Duodenal mucosa (tissue), 2 donors: ENCODE results near the gene RPS27L.

Experiments used
- H3K27ac ChIP-seq: one replicate; pipeline ENCODE4 v1.7.0; 2013; ENCODE audit warnings: low read depth, low read length
- H3K27me3 ChIP-seq, 2 donors: one replicate each; pipeline ENCODE4 v1.7.0; 2013; ENCODE audit warnings: low read length in 2 of 2, control low read depth in 1 of 2; ENCODE audit not compliant: insufficient read depth in 2 of 2, control insufficient read depth in 1 of 2
- H3K36me3 ChIP-seq, 2 donors: one replicate each; pipeline ENCODE4 v1.7.0; 2013; ENCODE audit warnings: low read length in 2 of 2, control low read depth in 1 of 2; ENCODE audit not compliant: insufficient read depth in 2 of 2, control insufficient read depth in 1 of 2
- H3K4me1 ChIP-seq, 2 donors: one replicate each; pipeline ENCODE4 v1.7.0; 2013; ENCODE audit warnings: low read length in 2 of 2, control low read depth in 1 of 2; ENCODE audit not compliant: insufficient read depth in 2 of 2, control insufficient read depth in 1 of 2
- H3K4me3 ChIP-seq, 2 donors: one replicate each; pipeline ENCODE4 v1.7.0; 2013; ENCODE audit warnings: low read length in 2 of 2, low read depth in 1 of 2
- H3K9ac ChIP-seq, 2 donors: one replicate each; pipeline ENCODE4 v1.7.0; 2013; ENCODE audit warnings: low read length in 2 of 2, low read depth in 1 of 2
- H3K9me3 ChIP-seq, 2 donors: one replicate each; pipeline ENCODE4 v1.7.0; 2013; ENCODE audit warnings: low read length in 2 of 2, control low read depth in 1 of 2; ENCODE audit not compliant: control insufficient read depth in 1 of 2

The RPS27L gene

DNA sequence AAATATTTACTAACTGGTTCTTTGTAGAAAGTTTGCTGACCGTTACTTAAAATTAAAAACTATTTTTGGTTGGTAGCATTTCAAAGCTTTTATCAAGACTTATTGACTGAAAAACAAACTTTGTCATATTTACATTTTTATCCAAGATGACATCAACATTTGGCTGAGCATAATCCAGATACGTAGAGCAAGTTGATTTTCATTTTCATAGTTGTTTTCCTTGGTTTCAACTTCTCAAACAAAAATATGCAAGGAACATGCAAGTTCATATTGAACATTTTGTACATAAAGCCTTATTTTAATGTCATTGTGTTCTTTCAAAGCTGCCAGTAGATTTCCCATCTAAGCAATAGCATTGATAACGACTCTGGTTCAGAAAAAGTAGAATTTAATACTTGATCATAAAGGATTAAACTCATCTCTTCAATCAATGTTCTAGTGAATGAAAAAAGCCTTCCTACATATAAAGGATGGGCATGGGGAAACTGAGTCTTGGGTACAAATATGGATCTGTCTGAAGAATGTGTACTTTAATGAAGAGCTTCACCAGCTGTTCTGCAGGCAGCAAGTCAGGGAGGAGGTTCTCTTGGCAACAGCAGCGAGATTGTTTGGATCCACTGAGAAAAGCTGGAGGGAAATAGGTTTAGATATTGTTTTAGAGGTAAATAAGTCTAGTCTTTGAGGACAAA is 37.7 kb upstream of the RPS27L start:
- H3K9me3 ChIP-seq = no peaks in the 10 kb centered on the region
- H3K4me3 ChIP-seq = no peak overlapping the region
- H3K27me3 ChIP-seq = no peaks in the 10 kb centered on the region
- H3K4me1 ChIP-seq = peaks cover 34 to 62% of the 10 kb centered on the region in 2 donors
- H3K27ac ChIP-seq = no peak overlapping the region
- H3K9ac ChIP-seq = no peak overlapping the region
- H3K36me3 ChIP-seq = no peaks in the 10 kb centered on the region

DNA sequence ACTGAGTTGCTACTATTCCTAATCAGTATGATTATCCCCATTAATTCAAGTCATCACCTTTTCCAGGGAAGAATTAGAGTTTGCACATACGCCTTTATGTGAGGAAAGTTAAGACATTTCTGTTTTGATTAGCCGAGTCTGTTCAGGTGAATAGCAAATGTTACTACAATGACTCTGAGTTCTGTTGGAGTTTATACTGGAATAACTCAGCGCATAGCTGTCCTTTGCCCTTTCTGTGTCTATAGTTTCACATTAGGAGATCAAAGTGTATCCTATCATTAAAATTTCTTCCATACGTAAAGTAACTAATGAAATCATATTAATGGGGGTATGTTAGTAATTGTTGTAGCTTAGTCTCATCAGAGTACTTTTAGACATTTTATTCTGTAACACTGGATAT is 37.0 kb upstream of the RPS27L start:
- no peak overlapping the region for H3K27ac ChIP-seq
- H3K27me3 ChIP-seq = no peaks in the 10 kb centered on the region
- H3K36me3 ChIP-seq = no peaks in the 10 kb centered on the region
- peak overlapping the region; percentile 37 to 51 for H3K4me3 ChIP-seq
- peak overlapping the region in 1 of 2 donors; percentile 36 for H3K9ac ChIP-seq
- H3K9me3 ChIP-seq = no peaks in the 10 kb centered on the region
- peaks cover 35 to 59% of the 10 kb centered on the region in 2 donors for H3K4me1 ChIP-seq

DNA sequence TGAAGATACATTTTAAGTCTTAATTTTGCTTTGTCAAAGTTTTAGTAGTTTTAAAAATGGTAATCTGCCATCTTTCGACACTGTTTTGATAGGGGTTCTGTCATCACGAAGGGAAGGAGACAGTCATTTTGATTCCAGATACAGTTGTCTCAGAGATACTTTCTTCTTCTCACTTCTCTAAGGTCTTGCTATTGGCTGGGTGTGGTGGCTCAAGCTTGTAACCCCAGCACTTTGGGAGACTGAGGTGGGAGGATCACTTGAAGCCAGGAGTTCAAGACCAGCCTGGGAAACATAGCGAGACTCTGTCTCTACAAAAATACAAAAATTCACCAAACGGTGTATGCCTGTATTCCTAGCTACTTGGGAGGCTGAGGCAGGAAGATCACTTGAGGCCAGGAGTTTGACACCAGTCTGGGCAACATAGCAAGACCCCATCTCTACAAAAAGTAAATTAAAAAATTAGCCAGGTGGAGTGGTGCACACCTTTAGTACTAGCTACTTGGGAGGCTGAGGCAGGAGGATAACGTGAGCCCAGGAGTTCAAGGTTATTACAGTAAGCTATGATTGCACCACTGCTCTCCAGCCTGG is 35.4 kb upstream of the RPS27L start:
- H3K4me3 ChIP-seq = peak overlapping the region in 1 of 2 donors; percentile 31
- H3K9ac ChIP-seq = no peak overlapping the region
- no peaks in the 10 kb centered on the region for H3K27me3 ChIP-seq
- H3K36me3 ChIP-seq = no peaks in the 10 kb centered on the region
- H3K4me1 ChIP-seq = peaks cover 31 to 56% of the 10 kb centered on the region in 2 donors
- H3K9me3 ChIP-seq = no peaks in the 10 kb centered on the region
- H3K27ac ChIP-seq = no peak overlapping the region

DNA sequence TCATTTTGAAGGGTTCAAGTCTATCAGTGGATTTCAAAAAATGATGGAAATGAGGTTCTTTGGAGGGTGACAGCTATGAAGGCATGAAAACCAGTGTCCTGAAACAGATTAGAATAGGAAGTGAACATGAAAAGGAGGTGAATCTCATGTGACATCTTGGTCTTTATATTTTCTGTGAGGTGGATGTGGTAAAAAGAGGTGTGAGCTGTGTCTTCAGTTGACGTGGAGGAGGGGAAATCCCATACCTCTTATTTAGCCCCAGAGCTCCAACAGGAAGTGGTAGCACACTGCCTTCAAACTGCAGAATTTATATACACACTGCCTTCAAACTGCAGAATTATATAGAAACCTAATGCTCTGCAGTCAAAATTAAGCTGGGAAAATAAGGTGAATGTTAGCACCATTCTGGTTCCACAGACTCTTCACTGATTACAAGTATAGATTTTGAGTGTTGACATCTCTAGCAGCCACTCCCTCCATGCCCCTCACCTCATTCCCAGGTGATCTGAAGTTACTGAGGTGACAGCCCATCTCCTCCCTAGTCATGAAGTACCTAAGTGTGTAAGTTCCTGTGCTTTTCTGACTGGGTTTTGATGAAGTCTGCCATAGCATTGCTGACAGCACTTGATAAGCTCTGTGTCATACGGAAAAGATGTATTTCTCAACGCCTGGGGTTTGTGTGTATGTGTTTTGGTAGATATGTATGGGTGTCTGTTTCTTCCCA is 34.8 kb upstream of the RPS27L start:
- H3K36me3 ChIP-seq = no peaks in the 10 kb centered on the region
- H3K4me3 ChIP-seq = peak overlapping the region; percentile 31 to 48
- H3K27me3 ChIP-seq = no peaks in the 10 kb centered on the region
- H3K27ac ChIP-seq = no peak overlapping the region
- H3K4me1 ChIP-seq = peaks cover 31 to 56% of the 10 kb centered on the region in 2 donors
- H3K9me3 ChIP-seq = no peaks in the 10 kb centered on the region
- H3K9ac ChIP-seq = no peak overlapping the region

DNA sequence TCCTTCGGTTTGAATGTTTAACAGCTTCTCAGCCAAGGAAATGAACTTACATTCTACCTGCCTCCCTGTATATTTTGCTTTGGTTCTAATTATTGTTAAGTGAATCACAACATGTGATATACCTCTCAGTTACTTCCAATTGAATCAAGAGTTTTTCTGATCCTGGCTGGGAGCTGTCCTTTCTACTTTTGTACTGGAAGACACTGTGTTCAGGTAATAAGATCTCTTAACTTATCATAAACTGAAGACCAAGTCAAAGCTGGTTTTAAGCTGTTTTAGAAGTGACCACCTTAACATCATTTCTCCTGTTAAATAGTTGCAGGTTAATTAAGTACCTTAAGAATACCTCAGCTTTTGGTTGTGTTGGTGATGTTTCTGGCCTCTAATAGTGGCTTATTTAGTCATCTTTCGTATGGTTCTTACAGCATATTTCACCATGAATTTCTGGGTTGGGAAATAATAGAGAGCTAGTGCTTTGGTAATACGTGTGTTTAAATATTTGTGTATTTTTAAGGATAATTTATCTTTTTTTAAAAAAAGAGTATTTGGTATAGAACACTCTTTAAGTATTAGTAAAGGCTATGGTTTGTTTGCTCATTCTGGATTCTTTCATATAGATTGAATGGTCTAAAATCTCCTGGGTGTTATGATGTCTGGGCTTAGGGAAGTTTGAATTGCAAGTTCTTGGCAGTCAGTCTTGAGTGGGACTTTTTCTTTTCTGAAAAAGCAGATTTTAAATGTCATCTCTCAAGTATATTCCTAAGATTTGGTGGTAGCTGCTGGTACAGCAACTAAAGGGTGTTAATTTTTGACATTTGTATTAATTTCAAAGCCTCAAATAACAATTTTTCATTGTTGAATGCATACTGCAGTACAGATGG is 33.7 kb upstream of the RPS27L start:
- peak overlapping the region; percentile 87 to 99 for H3K4me3 ChIP-seq
- H3K9me3 ChIP-seq = no peaks in the 10 kb centered on the region
- peaks cover 24 to 47% of the 10 kb centered on the region in 2 donors for H3K4me1 ChIP-seq
- no peaks in the 10 kb centered on the region for H3K36me3 ChIP-seq
- H3K9ac ChIP-seq = peak overlapping the region; percentile 77 to 91
- H3K27ac ChIP-seq = no peak overlapping the region
- no peaks in the 10 kb centered on the region for H3K27me3 ChIP-seq

DNA sequence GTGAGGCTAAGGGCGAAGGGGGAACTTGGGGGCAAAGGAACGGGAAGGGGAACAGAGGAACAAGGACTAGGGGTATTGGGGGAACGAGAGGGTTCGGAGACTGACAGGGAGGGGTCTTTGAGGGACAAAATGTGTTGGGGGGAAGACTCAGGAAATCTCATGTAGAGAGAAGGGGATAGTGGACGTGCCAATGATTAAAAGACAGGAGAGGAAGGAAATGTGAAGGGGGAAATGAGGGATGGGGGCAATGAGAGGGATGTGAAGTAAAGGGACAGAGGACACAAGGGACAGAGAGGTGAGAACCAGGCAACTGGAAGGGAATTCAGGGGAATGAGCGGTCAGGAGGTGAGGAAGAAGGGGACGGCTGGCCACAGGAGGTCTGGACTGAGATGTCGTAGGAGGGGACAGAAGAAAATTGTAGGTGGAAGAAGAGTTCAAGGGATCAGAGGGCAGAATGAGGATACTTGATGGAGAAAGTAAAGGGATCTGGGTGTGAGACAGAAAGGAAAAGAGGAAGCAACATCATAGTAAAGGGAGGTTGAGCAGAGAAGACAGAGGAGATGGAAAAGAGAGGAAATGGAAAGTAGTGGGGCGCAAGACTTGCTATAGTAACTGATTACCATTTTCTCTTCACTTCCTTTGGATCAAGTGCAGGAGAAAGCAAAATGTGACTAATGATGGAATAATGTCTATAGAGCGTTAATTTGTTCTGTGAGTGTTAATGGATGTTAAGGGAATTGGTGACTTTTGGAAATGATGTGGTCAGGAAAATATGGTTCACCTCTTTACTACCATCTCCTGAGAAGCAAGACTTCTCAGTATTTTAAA is 32.9 kb upstream of the RPS27L start:
- H3K4me1 ChIP-seq = peaks cover 16 to 39% of the 10 kb centered on the region in 2 donors
- H3K4me3 ChIP-seq = peak overlapping the region; percentile 87 to 99
- H3K27ac ChIP-seq = peak overlapping the region; percentile 65
- H3K9me3 ChIP-seq = no peaks in the 10 kb centered on the region
- no peaks in the 10 kb centered on the region for H3K36me3 ChIP-seq
- H3K27me3 ChIP-seq = no peaks in the 10 kb centered on the region
- peak overlapping the region; percentile 77 to 91 for H3K9ac ChIP-seq

DNA sequence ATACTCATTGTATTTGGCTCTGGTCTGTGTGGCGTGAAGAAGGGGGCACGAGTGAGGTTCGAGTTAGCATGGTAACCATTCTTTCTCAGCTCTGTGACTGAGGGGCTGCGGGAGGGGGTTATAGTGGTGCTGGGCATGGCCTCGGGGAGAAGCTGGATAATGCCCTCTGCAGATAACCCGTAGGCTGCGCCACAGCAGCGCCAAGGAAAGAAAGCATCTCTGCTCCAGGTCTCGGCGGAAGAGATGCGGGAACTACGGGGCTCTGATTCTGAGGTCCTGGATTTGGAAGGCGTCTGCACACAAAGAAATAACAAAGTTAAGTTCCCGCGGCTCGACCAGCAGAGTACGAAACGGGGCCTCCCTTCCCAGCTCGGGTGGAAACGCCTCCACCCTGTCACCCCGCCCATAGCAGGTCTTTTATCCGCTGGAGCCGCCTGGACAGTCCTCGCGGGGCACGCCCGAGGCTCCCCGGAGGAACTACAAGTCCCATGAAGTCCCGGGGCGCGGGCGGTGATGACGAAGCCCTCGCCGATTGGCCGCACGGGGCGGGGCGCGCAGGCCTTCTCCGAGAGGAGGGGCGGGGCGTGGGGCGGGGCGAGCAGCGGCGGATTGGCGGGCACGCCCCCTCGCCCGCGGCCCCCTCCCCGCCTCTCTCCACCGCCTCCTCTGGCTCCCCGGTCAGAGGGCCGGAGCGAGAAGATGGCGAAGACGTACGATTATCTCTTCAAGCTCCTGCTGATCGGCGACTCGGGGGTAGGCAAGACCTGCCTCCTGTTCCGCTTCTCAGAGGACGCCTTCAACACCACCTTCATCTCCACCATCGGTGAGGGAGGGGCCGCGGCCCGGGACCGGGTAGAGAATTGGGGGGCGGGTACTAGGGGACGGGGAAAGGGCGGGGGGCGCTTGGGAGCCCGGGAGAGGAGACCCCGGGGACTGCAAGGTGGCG is 31.9 kb upstream of the RPS27L start, which contains the start of gene RAB8B:
TSS of gene RAB8B (plus strand) at position 681 of the 946 bp plus-strand sequence. CDS start at position 700, 19 bp downstream.
- H3K36me3 ChIP-seq = no peaks in the 10 kb centered on the region
- H3K9ac ChIP-seq = peak within 1 kb of the TSS; percentile 77 to 91
- H3K4me3 ChIP-seq = peak within 1 kb of the TSS; percentile 87 to 99
- peaks cover 16 to 30% of the 10 kb centered on the region in 2 donors for H3K4me1 ChIP-seq
- no peaks in the 10 kb centered on the region for H3K27me3 ChIP-seq
- H3K27ac ChIP-seq = peak within 1 kb of the TSS; percentile 65
- H3K9me3 ChIP-seq = no peaks in the 10 kb centered on the region

DNA sequence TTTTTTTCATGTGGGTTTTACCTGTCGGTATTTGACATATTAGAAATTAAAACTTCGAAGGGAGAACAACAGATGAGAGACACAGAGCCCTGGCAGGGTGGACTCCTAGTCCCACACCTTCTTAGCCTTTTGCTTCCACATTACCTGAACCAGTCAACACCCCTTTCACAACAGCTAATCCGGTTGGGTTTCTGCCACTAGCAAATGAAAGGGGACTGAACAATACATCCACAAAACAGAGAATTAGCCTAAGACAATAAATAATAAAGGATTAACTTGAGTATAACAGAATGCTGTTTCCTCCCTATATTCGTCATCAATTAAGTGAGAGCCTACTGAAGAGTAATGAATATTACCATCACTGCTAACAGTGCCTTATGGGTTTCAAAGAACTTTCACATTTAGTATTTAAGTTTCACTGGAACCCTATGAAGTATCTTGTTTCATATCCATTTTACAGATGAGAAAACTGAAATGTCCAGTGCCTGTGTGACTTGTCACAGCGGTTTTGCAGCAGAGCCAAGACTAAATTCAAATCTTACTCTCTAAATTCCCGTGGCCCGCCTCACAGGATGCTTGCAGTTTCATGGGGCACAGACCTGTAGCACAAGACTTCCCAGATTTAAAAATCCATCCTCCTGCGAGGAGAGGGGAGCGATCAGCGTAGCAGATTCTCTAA is 31.1 kb upstream of the RPS27L start:
- H3K4me3 ChIP-seq = peak overlapping the region; percentile 68 to 99
- H3K27ac ChIP-seq = no peak overlapping the region
- peaks cover 16 to 28% of the 10 kb centered on the region in 2 donors for H3K4me1 ChIP-seq
- no peaks in the 10 kb centered on the region for H3K9me3 ChIP-seq
- H3K36me3 ChIP-seq = no peaks in the 10 kb centered on the region
- H3K27me3 ChIP-seq = no peaks in the 10 kb centered on the region
- peak overlapping the region; percentile 40 to 49 for H3K9ac ChIP-seq
